Keratinocyte (primary cell): ENCODE results near the gene PITPNM3. TPM values are rescaled to one million over a fixed set of nuclear protein-coding genes. Genes with fewer than 3 reads are reported as not detected.

Experiments
- DNase-seq: peaks from one replicate; pipeline ENCODE4 v3.0.0-alpha.2; 2011; ENCODE audit warnings: low read depth, missing footprints, low spot score
- FAIRE-seq: peaks from 2 replicates; lab custom pipeline; 2011; peaks lifted over from hg19 to GRCh38; lab: Jason Lieb, UNC
- H2AFZ ChIP-seq: 2 replicates; pipeline ENCODE4 v1.6.0; 2012; ENCODE audit warnings: low read length, control low read depth, inconsistent platforms; ENCODE audit not compliant: control insufficient read depth
- H3K27ac ChIP-seq: 2 replicates; pipeline ENCODE4 v1.5.1; 2011; ENCODE audit warnings: low read length; ENCODE audit not compliant: control insufficient read depth, insufficient read depth
- H3K27me3 ChIP-seq: 3 replicates; pipeline ENCODE4 v1.6.0; 2011; ENCODE audit warnings: low read length; ENCODE audit not compliant: control insufficient read depth, insufficient read depth; ENCODE audit errors: extremely low read depth
- H3K36me3 ChIP-seq, 2 experiments: 2 replicates in 1 of 2; 3 replicates in 1 of 2; pipeline ENCODE4 v1.5.1; 2011; ENCODE audit warnings: low read length in 2 of 2, mild to moderate bottlenecking in 1 of 2; ENCODE audit not compliant: control insufficient read depth in 2 of 2, insufficient read depth in 2 of 2; ENCODE audit errors: extremely low read depth in 1 of 2
- H3K4me1 ChIP-seq: 3 replicates; pipeline ENCODE4 v1.5.1; 2011; ENCODE audit warnings: low read length; ENCODE audit not compliant: control insufficient read depth, insufficient read depth; ENCODE audit errors: extremely low read depth
- H3K4me2 ChIP-seq: 3 replicates; pipeline ENCODE4 v1.6.0; 2011; ENCODE audit warnings: low read depth, low read length; ENCODE audit not compliant: control insufficient read depth, insufficient read depth; ENCODE audit errors: extremely low read depth
- H3K4me3 ChIP-seq, 3 experiments: fragments of 200-600 bp in 1 of 3; sonication (generic) in 1 of 3; 2 replicates in 2 of 3; 3 replicates in 1 of 3; pipeline ENCODE4 v1.5.1; 2011 to 2016; ENCODE audit warnings: low read length in 3 of 3, mild to moderate bottlenecking in 3 of 3, control low read depth in 2 of 3, inconsistent platforms in 1 of 3, low read depth in 1 of 3, mixed read lengths in 1 of 3, mixed run types in 1 of 3, moderate library complexity in 1 of 3; ENCODE audit not compliant: control insufficient read depth in 2 of 3, insufficient read depth in 2 of 3; ENCODE audit errors: extremely low read depth in 1 of 3
- H3K79me2 ChIP-seq: 2 replicates; pipeline ENCODE4 v1.6.0; 2012; ENCODE audit warnings: low read length; ENCODE audit not compliant: control insufficient read depth, insufficient read depth
- H3K9ac ChIP-seq: 3 replicates; pipeline ENCODE4 v1.6.0; 2011; ENCODE audit warnings: low read length; ENCODE audit not compliant: control insufficient read depth, insufficient read depth; ENCODE audit errors: extremely low read depth
- H3K9me1 ChIP-seq: 3 replicates; pipeline ENCODE4 v1.6.0; 2011; ENCODE audit warnings: low read length; ENCODE audit not compliant: control insufficient read depth, insufficient read depth; ENCODE audit errors: extremely low read depth
- H3K9me3 ChIP-seq: 2 replicates; pipeline ENCODE4 v1.5.1; 2012; ENCODE audit warnings: low read depth, low read length; ENCODE audit not compliant: control insufficient read depth
- H4K20me1 ChIP-seq: 3 replicates; pipeline ENCODE4 v1.6.0; 2011; ENCODE audit warnings: low read length; ENCODE audit not compliant: control insufficient read depth, insufficient read depth; ENCODE audit errors: extremely low read depth
- CTCF ChIP-seq, 3 experiments: IDR thresholded peaks in 1 of 3; conservative IDR thresholded peaks in 1 of 3; optimal IDR thresholded peaks in 1 of 3; 2 replicates in 2 of 3; 3 replicates in 1 of 3; pipeline versions ENCODE3 to v1.5.1; 2011; ENCODE audit warnings: low read length in 3 of 3, mild to moderate bottlenecking in 3 of 3, moderate library complexity in 2 of 3, control low read depth in 1 of 3, inconsistent platforms in 1 of 3; ENCODE audit not compliant: insufficient read depth in 2 of 3; ENCODE audit errors: extremely low read depth in 1 of 3
- EZH2 ChIP-seq: IDR thresholded peaks from one replicate; pipeline ENCODE4 v1.6.1; 2012; ENCODE audit warnings: inconsistent platforms, mild to moderate bottlenecking, low read length, moderate library complexity
- dilution Hi-C: fragments of 300-500 bp; cut with MboI; formaldehyde crosslinking; loops from one replicate; pipeline ENCODE4 v1.7.0; 2020; ENCODE audit warnings: low sequenced_read_pairs; ENCODE audit not compliant: extremely low pct_ligation_motif_present
- polyA plus RNA-seq, 5 experiments: library from polyadenylated mRNA; depleted of rRNA in 3 of 5; stranded (reverse) in 3 of 5; stranded (forward) in 1 of 5; unstranded in 1 of 5; fragments of >200 nt; gene quantifications; 1 replicate in 1 of 5; 2 replicates in 3 of 5; 3 replicates in 1 of 5; pipeline versions ENCODE4 v1.2.1 to v1.2.3, GENCODE V29; 2011 to 2012; ENCODE audit warnings: missing spikeins in 2 of 5, low read depth in 1 of 5, low replicate concordance in 1 of 5

The PITPNM3 gene
- polyA plus RNA-seq, 1 donor (not counting 4 experiments of a cell fraction or from before 2014, with no cell fraction given), result 7.7 TPM

- Histone ChIP-seq H3K27ac (peak overlapping the region; percentile 94), H3K4me1 (peaks cover 61% of the 10 kb centered on the region), H3K79me2 (no peaks in the 10 kb centered on the region), H3K9me3 (no peaks in the 10 kb centered on the region), H3K9ac (peak overlapping the region; percentile 80), H3K27me3 (no peaks in the 10 kb centered on the region), H3K9me1 (no peaks in the 10 kb centered on the region), H3K36me3 (no peaks in the 10 kb centered on the region), H2AFZ (no peak overlapping the region), H3K4me3 (no peak overlapping the region), H3K4me2 (peak overlapping the region; percentile 85), H4K20me1 (peaks cover 3% of the 10 kb centered on the region)
- DNase-seq, result peak; percentile 66
- dilution Hi-C loops, result no loop called here
- no peak for FAIRE-seq
- no peak for TF ChIP-seq EZH2
- TF ChIP-seq CTCF (optimal IDR thresholded peaks at IDR 0.05 in 1 of 3, IDR thresholded peaks at IDR 0.05 in 1 of 3, conservative IDR thresholded peaks at IDR 0.05 in 1 of 3; ENCODE audit: extremely low read depth in 1 of 3, insufficient read depth in 2 of 3, low read length in 3 of 3), result no peak
Observed at GRCh38 chr17:6551356-6551755, 5.0 kb downstream of the PITPNM3 start.

- no peak for DNase-seq
- no peak overlapping the region for H2AFZ ChIP-seq
- dilution Hi-C loops, result no loop called here
- no peak overlapping the region for H3K9ac ChIP-seq
- H3K36me3 ChIP-seq, result no peaks in the 10 kb centered on the region
- H3K79me2 ChIP-seq, result no peaks in the 10 kb centered on the region
- H3K27ac ChIP-seq, result no peak overlapping the region
- no peaks in the 10 kb centered on the region for H3K9me3 ChIP-seq
- H3K4me3 ChIP-seq, result no peak overlapping the region
- FAIRE-seq, result no peak
- TF ChIP-seq CTCF (optimal IDR thresholded peaks at IDR 0.05 in 1 of 3, IDR thresholded peaks at IDR 0.05 in 1 of 3, conservative IDR thresholded peaks at IDR 0.05 in 1 of 3; ENCODE audit: extremely low read depth in 1 of 3, insufficient read depth in 2 of 3, low read length in 3 of 3) (peak in 1 of 3 experiments; percentile 13), EZH2 (no peak)
- no peaks in the 10 kb centered on the region for H3K27me3 ChIP-seq
- peaks cover 57% of the 10 kb centered on the region for H3K4me1 ChIP-seq
- no peaks in the 10 kb centered on the region for H3K9me1 ChIP-seq
- peaks cover 5% of the 10 kb centered on the region for H4K20me1 ChIP-seq
- H3K4me2 ChIP-seq, result peak overlapping the region; percentile 27
Observed at GRCh38 chr17:6549384-6550036, 6.8 kb downstream of the PITPNM3 start.
